ENCODE results near the gene CMSS1.

- TF ChIP-seq CTCF (tag by site-specific recombination; IDR thresholded peaks at IDR 0.05) (no peak), ZNF121 (tag by site-specific recombination; IDR thresholded peaks at IDR 0.05) (no peak)
Observed at GRCh38 chr3:100150473-100150872, 332.8 kb downstream of the CMSS1 start.
